Spleen (tissue), 7 donors: ENCODE measurements around the gene RBL1.

Source experiments
- POLR2AphosphoS5 ChIP-seq, 3 donors: sonication (generic); formaldehyde crosslinking; IDR thresholded peaks; one replicate each; pipeline ENCODE4 v1.5.1; 2017; ENCODE audit warnings: antibody characterized with exemption in 3 of 3
- TF ChIP-seq, protein P1 (sequence below), 11 experiments: fragments of 200-600 bp in 7 of 11; fragments of 450-650 bp in 4 of 11; sonication (generic) in 4 of 11; IDR thresholded peaks in 8 of 11; conservative IDR thresholded peaks in 3 of 11; 1 replicate in 7 of 11; 2 replicates in 4 of 11; pipeline versions ENCODE4 v1.4.0 to v1.8.0; 2016 to 2021; ENCODE audit warnings: antibody characterized with exemption in 11 of 11, inconsistent platforms in 4 of 11, mild to moderate bottlenecking in 1 of 11
- donor health status: DM: no; HTN: no; CAD: no; lungs with moderate emphysema.
- donor health status: DM: no; HTN: no; CAD: no.
- donor health status: DM: no; HTN: no; CAD: no.

DNA sequence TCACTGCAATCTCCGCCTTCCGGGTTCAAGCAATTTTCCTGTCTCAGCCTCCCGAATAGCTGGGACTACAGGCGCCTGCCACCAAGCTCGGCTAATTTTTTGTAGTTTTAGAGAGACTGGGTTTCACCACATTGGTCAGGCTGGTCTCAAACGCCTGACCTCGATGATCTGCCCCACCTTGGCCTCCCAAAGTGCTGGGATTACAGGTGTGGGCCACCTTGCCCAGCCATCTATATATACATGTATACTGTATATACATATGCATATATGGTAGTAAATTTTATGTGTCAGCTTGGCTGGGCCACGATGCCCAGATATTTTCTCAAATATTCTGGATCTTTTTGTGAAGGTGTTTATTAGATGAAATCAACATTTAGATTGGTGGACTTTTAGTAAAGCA, 18.8 kb downstream of the RBL1 start:
- TF ChIP-seq, protein P1, sequence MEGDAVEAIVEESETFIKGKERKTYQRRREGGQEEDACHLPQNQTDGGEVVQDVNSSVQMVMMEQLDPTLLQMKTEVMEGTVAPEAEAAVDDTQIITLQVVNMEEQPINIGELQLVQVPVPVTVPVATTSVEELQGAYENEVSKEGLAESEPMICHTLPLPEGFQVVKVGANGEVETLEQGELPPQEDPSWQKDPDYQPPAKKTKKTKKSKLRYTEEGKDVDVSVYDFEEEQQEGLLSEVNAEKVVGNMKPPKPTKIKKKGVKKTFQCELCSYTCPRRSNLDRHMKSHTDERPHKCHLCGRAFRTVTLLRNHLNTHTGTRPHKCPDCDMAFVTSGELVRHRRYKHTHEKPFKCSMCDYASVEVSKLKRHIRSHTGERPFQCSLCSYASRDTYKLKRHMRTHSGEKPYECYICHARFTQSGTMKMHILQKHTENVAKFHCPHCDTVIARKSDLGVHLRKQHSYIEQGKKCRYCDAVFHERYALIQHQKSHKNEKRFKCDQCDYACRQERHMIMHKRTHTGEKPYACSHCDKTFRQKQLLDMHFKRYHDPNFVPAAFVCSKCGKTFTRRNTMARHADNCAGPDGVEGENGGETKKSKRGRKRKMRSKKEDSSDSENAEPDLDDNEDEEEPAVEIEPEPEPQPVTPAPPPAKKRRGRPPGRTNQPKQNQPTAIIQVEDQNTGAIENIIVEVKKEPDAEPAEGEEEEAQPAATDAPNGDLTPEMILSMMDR (IDR thresholded peaks at IDR 0.05 in 8 of 11, conservative IDR thresholded peaks at IDR 0.05 in 3 of 11) = no peak
- TF ChIP-seq POLR2AphosphoS5 (IDR thresholded peaks at IDR 0.05) = no peak
